Stimulated activated CD8-positive, alpha-beta memory T cell treated with anti-CD3 and anti-CD28 coated beads, Interleukin-15, amount 100 ng/mL, for 4 hours (primary cell): Measurements from ENCODE around the gene AHNAK.
"Not testable (repeated sequence)": the region's sequence is repeated elsewhere in the genome, so short reads cannot be mapped to it uniquely, and the experiment has no call there.

Experiments used
- DNase-seq, 2 donors: peaks; one replicate each; pipeline ENCODE4 v3.0.0-alpha.2; 2020; ENCODE audit warnings: low read depth in 2 of 2

AHNAK gene

GRCh38 chr11:62535802-62536201, 10.8 kb downstream of the AHNAK start:
- DNase-seq = no peak

- no peak for DNase-seq
These were observed 11.6 kb downstream of the AHNAK start for GRCh38 chr11:62534779-62535545.

- no peak for DNase-seq
These were observed 14.5 kb downstream of the AHNAK start for GRCh38 chr11:62532096-62532495.

- no peak for DNase-seq
These were observed 29.8 kb downstream of the AHNAK start for GRCh38 chr11:62516736-62517371.

- no peak for DNase-seq
These were observed 32.5 kb downstream of the AHNAK start for GRCh38 chr11:62514151-62514550.

- no peak for DNase-seq
These were observed 33.0 kb downstream of the AHNAK start for GRCh38 chr11:62513626-62514025.

GRCh38 chr11:62512961-62513360, 33.6 kb downstream of the AHNAK start:
- no peak for DNase-seq

- no peak for DNase-seq
These were observed 38.1 kb downstream of the AHNAK start for GRCh38 chr11:62508336-62509058.

GRCh38 chr11:62507125-62507422, 39.5 kb downstream of the AHNAK start:
- no peak for DNase-seq

- DNase-seq = no peak
These were observed 40.0 kb downstream of the AHNAK start for GRCh38 chr11:62506413-62507124.

- DNase-seq = no peak
These were observed 41.0 kb downstream of the AHNAK start for GRCh38 chr11:62505440-62506091.

- no peak for DNase-seq
These were observed 41.6 kb downstream of the AHNAK start for GRCh38 chr11:62505059-62505439.

- DNase-seq = no peak
These were observed 42.2 kb downstream of the AHNAK start for GRCh38 chr11:62504158-62504973.

GRCh38 chr11:62502030-62502730, 44.4 kb downstream of the AHNAK start:
- no peak for DNase-seq

GRCh38 chr11:62501432-62501891, 45.1 kb downstream of the AHNAK start:
- no peak for DNase-seq

GRCh38 chr11:62500650-62501030, 46.0 kb downstream of the AHNAK start:
- no peak for DNase-seq

- no peak for DNase-seq
These were observed 46.5 kb downstream of the AHNAK start for GRCh38 chr11:62499944-62500649.

- DNase-seq = not testable (repeated sequence)
These were observed 47.2 kb downstream of the AHNAK start for GRCh38 chr11:62499311-62499943.
